ENCODE results near the gene EBF4.
"Not testable (repeated sequence)": the region's sequence is repeated elsewhere in the genome, so short reads cannot be mapped to it uniquely, and the experiment has no call there.

The EBF4 gene

GRCh38 chr20:2759603-2760296 is 67.2 kb downstream of the EBF4 start:
- no peak for DNase-seq

DNA sequence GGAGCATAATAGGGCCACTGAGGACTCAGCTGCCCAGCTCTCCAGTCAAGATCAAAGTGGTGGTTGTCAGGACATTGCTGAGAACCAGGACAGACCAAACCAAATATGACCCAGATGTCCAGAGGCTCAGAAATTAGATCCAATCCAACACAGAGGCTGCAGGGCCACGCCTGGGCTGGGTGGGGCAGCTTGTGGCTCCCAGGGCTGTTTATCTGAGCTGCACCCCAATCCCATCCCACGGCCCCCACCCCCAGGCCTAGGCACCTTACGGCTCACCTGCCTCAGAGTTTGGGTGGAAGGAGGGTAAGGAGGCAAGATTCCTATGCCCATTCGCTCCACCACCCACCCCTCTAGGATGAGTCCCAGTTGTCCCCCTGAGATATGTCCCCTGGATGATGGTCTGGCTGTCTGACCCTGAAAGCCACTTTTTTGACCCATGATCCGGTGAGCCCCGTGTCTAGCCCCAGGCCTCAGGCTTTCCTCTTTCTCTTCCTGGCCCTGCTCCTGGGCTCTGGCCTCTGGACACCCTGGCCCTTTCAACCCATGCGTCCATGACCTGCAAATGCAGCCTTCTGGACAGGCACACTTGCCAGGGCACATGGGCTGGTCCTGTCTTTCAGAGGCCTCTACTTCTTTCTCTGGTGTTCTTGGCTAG is 67.8 kb downstream of the EBF4 start:
- no peak for DNase-seq

DNA sequence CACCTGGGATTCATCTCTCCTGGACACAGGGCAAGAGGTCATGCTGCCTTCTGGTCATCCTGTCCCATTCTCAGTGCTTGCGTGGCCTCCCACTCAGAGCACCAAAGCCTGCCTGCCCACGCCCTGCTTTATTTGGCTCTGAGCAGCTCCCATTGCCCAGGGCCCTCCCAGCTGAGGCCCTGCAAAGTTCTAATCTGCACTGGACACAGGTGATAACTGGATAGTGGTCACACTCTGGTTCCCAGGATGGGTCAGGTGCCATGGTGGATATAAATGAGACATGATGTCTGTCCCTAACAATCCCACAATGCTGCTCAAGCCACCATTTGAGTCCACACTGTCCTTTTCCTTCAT is 68.3 kb downstream of the EBF4 start:
- no peak for DNase-seq

DNA sequence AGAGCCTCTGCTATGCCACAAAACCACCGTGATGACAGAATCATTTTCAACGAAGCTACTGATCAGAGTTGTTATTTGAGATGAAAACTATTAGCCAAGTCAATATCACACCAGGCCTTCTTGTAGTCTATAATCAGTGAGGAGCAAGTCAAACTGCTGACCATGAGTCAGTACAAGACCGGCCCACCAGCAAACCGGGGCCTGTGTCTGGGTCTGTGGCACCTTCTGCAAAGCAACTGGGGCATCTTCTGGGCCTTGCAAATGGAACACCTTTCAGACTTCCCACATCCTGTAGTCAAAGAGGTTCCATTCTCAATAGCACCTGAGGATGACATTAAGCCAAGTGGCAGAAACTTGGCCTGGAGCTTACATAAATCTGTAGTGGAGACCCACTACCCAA is 69.3 kb downstream of the EBF4 start:
- no peak for DNase-seq

- no peak for DNase-seq
Observed at GRCh38 chr20:2762578-2763131, 70.1 kb downstream of the EBF4 start.

DNA sequence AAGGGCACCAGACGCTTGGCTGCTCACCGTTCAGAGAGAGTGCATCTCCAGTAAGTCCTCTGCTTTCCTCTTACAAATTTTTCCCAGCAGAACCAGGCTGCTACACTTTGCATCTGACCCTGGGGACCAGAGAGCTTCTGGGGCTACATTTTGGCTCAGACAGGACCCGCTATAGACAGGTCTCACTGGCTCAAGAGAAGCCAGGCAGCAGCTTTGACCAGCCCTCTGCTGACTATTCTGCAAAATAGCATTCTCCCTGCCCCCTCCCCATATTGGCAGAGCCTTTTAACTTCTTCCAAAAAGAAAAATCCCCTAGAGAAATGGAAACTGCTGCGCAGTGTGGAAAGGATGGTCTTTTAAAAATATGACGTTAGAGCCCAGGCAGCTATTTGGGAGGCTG is 70.6 kb downstream of the EBF4 start:
- no peak for DNase-seq

DNA sequence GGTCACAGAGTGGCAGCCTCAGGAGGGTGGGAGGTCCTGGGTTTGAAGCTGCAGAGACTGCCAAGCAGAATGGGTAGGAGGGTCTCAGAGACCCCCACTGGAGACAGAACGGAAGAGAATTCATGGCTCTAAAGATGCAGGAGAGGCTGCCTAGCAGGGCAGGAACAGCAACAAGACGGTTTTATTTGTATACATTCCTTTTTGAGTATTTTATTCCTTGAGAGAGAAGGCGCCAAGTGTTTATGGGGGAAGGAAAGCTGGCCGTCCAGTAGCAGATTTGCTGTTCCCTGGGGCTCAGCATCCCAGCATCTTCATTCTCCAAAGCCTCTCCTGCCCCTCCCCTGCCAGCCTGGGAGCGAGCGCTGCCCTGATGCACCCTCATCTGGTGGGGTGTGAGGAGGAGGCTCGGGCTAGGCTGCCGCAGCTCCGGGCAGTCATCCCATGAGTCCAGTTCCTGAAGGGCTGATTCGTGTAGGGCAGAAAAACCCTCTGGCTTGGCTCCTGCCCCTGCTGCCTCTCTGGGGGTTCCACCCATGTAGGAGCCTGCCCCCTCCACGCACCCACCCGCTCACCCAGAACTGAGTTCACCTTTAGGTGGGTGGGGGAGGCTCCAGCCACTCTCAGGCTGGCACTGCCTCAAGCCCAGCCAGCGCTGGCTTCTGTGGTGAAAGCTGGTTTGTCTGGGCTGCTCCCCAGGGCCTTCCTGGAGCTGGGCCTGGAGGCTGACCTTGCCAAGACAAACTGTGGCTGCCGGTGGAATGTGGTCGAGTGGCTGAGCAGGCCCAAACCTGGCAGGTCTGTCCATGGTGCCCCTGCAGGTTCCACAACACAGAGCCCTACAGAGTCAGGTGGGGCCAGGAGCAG is 75.4 kb downstream of the EBF4 start:
- no peak for DNase-seq

DNA sequence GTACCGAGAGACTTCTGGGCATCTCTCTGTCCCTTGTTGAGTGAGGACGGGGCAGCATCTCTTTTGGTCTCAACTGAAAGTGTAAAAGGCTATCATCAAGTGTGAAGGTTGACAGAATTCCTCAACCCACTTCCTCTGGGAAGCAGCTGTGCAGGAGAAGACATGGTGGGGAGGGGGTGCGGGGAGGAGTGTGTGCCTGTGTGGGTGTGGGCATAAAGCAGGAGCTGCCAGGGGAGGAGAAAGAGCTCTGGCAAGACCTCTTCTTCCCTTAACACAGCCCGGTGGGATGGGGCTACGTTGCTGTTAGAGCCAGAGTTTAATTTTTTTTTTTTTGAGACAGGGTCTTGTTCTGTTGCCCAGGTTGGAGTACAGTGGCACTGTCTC is 76.0 kb downstream of the EBF4 start:
- DNase-seq, result no peak

- not testable (repeated sequence) for DNase-seq
Observed at GRCh38 chr20:2770091-2770490, 77.5 kb downstream of the EBF4 start.

- DNase-seq, result no peak
Observed at GRCh38 chr20:2771631-2772080, 79.1 kb downstream of the EBF4 start.

DNA sequence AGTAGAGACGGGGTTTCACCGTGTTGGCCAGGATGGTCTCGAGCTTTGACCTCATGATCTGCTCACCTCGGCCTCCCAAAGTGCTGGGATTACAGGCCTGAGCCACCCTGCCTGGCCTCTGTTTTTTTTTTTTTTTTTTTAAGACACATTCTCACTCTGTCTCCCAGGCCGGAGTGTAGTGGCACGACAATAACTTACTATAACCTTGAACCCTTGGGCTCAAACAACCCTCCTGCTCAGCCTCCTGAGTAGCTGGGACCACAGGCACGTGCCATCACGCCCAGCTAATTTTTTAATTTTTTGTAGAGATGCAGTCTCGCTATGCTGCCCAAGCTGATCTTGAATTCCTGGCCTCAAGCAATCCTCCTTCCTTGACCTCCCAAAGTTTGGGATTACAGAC is 81.2 kb downstream of the EBF4 start:
- DNase-seq, result no peak

DNA sequence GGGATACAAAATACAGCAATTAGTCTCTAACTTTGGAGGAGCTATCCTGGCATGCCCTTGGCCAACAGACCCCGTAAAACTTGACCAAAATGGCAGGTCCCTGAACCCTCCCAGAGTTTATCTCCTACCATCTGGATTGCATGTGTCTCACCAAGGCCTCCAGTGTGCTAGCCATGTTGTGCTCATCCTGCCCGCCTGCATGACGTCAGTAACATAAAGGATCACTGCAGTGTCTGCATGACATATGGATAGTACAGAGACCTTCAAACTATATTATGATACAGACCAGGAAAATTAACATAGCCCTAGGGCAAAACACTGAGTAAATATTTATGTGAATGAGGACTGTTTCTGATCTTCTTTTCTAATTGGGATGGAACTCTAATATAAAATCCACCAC is 82.6 kb downstream of the EBF4 start:
- no peak for DNase-seq

- DNase-seq, result no peak
Observed at GRCh38 chr20:2778602-2779321, 86.2 kb downstream of the EBF4 start.

DNA sequence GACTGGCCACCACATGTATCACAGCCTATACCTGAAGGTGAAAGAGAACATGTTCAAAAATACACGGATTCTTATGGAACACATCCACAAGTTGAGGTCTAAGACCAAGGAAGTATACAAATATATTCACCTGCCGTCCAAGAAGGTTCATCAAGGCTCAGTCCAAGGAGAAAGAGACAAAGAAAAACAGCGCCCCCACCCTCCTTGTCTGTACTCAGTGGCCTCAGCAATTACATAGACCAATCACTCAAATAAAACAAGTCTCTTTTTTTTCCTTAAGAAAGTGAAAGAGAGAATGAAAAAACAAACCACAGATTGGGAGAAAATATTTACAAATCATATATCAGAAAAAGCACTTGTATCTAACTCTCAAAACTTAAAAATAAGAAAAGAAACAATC is 88.4 kb downstream of the EBF4 start:
- DNase-seq, result no peak

DNA sequence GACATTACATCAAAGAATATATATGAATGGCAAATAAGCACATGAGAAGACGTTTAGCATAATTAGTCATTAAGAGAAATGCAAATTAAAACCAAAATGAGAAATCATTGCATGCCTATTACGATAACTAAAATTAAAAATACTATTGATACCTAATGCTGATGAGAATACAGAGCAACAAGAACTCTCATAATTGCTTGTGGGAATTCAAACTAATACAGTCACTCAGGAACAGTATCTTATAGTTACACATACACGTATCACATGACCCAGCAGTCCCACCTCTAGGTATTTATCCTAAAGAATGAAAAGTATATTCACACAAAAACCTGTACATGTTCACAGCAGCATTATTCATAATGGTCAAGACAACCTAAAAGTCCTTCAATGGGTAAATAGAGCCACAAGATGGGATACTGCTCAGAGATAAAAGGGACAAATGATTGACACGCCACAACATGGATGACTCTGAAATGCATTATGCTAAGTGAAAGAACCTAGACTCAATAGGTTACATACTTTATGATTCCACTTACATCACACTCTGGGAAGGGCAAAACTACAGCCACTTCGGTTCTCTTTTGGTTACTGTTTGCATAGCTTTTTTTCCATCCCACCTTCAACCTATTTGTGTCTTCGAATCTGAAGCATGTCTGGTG is 91.5 kb downstream of the EBF4 start:
- DNase-seq, result no peak

GRCh38 chr20:2793471-2793870 is 100.9 kb downstream of the EBF4 start:
- DNase-seq, result no peak

DNA sequence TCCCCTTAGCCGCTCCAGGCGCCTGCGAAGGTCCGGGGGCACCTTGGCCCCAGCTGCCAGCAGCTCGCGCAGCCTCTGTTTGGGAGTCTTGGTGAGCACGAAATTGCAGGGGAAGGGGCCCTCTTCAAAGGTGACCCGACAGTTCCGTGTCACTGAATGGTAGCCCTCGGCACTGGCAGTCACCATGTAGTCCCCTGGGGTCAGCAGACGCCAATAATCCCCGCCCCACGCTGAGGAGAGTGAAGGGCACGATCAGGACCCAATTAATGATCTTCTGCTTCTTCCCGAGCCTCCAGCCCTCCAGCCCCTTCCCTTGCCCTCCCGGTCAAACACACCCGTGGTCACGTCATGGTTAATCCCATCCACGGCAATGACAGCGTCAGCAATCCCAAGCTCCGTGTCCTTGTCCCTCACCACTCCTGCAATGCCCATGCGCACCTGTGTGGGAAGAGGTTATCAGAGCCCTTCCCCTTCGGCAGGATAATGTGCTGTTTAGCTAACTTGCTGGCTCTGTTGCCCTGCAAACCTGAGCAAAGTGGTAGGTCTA is 101.7 kb downstream of the EBF4 start:
- no peak for DNase-seq

GRCh38 chr20:2794866-2795447 is 102.4 kb downstream of the EBF4 start:
- no peak for DNase-seq

- no peak for DNase-seq
Observed at GRCh38 chr20:2795451-2795850, 102.9 kb downstream of the EBF4 start.

DNA sequence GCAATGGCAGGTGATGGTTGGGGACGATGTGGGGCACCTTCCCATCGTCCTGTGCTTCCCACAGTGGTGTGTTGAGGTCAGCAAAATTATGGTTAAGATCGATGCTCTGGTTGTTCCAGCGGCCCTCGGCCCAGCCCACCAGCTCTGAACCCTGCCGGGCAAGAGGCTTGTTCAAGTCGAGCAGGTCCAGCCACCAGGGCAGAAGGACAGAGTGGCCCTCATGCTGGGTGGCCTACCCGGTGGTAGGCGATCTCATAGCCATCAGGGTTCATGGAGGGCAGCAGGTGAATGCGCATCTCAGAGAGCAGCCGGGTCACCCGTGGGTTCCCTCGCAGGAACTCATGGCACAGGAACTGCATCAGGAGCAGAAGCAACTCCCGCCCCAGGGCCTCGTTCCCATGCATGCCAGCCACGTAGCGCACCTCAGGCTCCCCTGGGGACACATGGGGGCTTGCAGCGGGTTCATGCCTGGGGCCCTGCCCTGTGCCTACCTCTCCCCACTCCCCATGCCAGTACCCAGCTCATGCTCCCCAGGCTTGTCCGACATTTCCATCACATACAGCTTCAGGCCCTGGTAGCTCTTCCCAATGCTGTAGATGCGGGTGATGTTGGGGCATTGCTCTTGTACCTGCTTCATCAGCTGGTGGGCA is 103.6 kb downstream of the EBF4 start:
- DNase-seq, result no peak

Data from GDM1 (cell line).